KG1 (cell line): ENCODE data around the gene EEF1AKMT4.

Experiments used
- DNase-seq: peaks from one replicate; lab custom pipeline; 2025; lab: John Stamatoyannopoulos, UW

The EEF1AKMT4 gene

DNA sequence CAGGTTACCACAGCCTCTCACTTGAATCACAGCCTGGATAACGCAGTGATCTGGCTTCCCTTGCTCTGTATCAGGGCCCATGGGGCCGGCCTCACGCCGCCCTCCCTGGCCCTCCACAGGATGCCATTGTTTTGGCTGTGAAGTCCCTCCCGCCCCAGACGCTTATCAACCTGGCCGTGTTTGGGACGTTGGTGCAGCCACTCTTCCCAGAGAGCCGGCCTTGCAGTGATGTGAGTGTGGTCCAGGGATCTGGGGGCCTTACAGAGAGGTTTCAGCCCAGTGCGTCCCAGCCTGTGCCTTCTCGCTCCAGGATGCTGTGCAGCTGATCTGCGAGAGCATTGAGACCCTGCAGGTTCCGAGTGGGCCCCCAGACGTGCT, 13.4 kb upstream of the EEF1AKMT4 start:
- DNase-seq: no peak

DNA sequence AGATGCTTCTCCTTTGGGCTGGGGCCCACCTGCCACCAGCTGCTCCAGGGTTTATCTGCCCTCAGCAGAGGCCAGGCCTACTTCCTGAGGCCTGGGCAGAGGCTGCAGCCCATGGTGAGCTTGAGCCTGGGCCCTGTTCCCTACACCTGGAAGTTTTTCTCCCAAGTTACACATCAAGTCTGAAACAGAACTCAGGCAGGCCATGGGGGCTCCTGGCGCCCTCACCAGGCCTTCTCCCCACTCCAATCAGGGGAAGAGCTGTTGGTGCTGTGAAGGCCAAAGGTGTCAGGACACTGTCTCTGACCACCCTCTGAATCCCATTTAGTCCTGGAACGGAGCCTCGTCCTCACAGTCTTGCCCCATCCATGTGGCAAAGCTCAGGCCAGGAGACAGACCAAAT, 12.8 kb upstream of the EEF1AKMT4 start:
- no peak for DNase-seq

DNA sequence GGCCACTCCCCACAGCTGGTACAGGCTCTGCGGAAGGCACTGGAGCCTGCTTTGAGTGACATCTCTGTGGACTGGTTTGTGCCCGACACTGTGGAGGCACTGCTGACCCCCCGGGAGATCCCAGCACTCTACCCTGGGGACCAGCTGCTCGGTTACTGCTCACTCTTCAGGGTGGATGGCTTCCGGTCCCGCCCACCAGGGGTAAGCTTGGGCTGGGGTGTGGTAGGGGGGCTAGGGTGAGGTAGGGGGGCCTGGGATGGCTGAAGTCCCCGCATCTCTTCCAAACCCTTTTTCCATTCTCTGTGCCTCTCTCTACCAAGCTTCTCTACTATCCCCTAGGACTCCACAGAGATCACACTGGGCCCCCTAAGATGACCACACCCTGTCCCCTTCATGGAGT, 12.3 kb upstream of the EEF1AKMT4 start:
- DNase-seq: no peak

DNA sequence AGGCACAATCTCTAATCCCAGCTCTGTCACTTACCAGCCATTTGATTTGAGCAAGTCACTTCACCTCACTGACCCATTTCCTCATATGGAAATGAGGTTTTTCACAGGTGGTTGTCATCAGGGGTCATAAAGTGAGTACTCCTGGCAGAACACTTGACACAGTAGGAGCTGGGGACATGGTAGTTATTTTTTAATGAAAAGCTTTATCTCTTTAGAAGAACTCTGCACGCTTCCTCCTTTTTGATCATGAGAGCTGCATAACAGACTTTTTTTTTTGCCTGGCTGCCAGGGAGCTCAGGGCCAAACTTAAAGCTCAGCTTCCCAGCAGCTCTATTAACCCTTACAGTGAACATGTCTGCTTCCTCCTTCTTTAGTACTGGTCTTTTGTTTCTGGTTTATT, 11.7 kb upstream of the EEF1AKMT4 start:
- no peak for DNase-seq

DNA sequence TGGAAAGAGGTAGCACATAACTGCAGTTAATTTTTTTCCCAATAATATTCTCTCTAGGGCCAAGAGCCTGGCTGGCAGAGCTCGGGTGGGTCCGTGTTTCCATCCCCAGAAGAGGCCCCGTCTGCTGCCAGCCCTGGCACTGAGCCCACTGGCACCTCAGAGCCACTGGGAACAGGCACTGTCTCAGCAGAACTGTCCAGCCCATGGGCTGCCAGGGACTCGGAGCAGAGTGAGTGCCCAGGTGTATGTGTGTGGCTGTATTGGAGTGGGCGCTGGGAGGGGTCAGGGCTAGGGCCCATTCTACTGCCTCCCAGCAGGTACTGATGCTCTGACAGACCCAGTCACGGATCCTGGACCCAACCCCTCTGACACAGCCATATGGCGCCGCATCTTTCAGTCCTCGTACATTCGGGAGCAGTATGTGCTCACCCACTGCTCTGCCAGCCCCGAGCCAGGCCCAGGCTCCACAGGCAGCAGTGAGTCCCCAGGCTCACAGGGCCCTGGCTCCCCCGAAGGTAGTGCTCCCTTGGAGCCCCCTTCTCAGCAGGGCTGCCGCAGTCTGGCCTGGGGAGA, 11.1 kb upstream of the EEF1AKMT4 start:
- no peak for DNase-seq

DNA sequence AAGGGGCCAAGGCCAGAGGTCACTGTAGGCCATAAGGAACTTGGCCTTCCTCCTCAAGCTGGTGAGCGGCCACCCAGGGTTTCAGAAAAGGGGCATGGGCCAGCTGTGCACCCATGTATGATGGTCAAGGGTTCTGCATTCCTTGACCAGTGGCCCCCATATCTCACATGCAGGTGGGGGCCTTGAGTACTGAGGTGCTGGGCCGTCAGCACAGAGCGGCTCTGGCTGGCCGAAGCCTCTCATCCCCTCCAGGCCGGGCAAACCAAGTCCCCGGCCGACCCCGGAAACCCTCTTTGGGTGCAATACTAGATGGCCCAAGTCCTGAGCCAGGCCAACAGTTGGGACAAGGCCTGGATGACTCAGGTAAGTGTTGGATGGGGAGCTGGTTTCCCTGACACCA, 10.3 kb upstream of the EEF1AKMT4 start:
- DNase-seq: no peak

DNA sequence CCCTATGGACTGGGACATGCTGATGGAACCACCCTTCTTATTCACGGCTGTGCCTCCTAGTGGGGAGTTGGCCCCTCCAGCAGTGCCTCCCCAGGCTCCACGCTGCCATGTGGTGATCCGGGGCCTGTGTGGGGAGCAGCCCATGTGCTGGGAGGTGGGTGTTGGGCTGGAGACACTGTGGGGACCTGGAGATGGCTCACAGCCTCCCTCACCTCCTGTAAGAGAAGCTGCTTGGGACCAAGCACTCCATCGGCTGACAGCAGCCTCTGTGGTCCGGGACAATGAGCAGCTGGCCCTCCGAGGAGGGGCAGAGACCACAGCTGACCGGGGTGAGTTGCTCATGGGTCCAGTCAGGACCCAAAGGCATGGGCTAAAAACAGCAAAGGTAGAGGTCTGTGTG, 9.8 kb upstream of the EEF1AKMT4 start:
- no peak for DNase-seq

DNA sequence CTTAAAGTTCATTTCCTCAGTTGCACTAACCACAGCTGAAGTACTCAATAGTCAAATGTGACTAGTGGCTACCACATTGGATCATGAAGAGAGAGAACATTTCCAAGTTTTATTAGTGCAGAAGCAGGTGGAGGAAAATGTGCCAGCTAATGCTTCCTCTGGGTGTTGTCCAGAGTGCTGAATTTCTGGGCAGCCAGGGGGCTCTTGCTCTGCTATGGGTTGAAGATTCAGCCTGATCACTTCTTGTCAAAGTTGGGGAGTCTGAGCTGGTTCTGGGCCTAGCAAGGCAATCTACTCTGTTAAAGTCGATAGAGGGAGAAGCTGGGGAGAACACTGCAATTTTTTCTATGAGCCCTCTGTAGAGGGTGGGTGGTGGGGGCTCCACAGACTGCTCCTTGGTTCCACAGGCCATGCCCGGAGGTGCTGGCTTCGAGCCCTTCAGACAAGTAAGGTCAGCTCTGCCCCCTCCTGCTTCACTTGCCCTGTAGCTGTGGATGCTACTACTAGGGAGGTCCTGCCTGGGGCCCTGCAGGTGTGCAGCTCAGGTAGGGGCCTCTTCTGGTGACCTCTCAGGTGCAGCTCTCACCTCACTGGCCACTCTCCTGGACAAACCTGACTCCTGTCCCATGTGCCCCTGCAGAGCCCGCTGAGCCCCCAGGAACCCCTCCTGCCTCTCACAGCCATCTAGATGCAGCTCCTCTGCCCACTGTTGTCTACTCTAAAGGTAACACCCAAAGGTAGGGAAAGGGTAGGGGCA, 8.9 kb upstream of the EEF1AKMT4 start:
- no peak for DNase-seq

DNA sequence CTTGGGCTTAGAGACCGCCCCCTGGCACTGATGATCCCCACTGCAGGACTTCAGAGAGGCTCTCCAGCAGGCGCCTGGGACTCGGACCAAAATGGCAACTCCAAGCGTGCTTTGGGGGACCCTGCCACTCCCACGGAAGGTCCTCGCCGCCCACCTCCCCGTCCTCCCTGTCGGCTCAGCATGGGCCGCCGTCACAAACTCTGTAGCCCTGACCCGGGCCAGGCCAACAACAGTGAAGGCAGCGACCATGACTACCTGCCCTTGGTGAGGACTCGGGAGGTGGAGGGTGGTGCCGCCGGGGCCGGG, 8.4 kb upstream of the EEF1AKMT4 start:
- DNase-seq: no peak

DNA sequence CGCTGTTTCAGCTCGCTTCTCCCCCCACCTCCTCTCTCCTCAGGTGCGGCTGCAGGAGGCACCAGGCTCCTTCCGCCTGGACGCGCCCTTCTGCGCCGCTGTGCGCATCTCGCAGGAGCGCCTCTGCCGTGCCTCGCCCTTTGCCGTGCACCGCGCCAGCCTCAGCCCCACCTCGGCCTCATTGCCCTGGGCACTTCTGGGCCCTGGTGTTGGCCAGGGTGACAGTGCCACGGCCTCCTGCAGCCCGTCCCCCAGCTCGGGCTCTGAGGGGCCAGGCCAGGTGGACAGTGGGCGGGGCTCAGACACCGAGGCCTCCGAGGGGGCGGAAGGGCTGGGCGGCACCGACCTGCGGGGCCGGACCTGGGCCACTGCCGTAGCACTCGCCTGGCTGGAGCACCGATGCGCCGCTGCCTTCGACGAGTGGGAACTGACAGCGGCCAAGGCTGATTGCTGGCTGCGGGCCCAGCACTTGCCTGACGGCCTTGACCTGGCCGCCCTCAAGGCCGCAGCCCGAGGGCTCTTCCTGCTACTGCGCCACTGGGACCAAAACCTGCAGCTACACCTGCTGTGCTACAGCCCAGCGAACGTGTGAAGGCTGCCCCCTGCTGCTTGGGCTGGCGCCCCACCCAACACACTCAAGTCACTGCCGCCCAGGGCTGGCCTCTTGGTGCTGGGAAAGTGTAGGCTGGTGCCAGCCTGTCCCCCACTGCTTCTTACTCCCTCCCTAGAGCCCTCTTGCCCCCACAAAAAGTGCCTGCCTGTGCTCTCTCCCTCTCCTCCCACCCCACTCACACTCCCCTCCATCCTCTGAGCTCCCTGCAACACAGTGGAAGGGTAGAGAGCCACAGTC, 7.8 kb upstream of the EEF1AKMT4 start:
- DNase-seq: no peak

DNA sequence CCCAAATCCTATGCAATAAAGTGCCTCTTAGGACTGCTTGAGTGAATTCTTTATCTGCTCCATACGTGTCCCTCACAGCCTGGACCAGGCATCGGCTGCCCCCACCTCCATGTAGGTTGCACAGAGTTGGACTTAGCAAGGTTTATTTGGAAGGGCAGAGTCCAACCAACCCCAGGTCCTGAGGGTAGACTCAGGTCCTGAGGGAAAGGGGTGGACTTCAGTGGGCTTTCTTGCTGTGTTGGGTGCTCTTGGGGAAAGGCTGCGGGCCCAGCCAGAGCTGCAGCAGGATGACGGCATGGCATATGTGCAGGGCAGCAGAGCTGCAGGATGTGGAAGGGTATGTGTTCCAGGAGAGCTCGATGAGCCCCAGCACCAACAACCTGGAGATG, 7.2 kb upstream of the EEF1AKMT4 start:
- no peak for DNase-seq

DNA sequence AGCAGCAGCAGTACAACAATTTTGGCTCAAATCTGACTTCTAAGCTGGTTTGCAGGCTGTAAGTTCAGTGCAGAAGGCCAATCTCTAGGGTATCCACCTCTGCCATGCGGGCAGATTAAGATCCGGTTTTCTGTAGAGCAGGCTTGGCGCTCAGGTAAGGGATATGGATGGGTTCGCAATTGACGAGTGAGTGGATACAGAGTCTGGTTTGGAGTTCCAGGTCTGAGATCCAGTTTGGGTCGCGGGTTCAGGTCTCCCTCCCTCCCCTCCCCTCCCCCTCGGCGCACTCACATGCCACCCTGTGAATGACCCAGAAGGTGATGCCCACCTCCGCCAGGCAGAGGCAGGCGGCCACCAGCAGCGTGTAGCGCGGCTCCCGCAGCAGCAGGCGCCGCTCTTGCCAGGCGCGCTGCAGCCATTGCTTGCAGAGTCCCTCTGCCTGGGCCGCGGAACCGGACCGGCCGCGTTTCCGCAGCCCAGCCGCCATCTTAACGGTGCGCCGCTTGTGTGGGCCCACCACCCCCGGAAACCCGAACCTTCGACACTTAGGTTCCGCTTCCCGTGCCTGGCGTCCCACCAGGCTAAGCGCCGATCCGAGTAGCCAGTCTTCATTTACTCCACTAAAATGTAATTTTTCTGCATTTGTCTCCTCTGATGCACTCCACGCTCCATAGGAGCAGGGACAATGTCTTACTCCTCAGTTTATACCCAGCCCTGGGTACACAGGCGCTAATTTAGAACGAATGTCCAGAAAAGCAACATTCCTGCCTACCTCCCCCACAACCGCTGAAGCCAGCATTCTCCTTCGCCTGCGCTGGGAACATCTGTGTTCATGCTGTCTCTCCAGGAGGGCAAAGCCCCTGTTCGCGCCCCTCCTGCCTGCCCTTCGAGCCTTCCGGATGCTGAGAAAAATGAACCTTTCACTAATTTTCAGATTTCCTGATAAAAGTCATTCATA, 739 bp upstream of the EEF1AKMT4 start, which contains the start of gene ALG3:
Gene ALG3 (minus strand): TSS at position 509 of the 958 bp plus-strand sequence. CDS start 22 bp downstream, at position 487.
- DNase-seq: peak; percentile 80

DNA sequence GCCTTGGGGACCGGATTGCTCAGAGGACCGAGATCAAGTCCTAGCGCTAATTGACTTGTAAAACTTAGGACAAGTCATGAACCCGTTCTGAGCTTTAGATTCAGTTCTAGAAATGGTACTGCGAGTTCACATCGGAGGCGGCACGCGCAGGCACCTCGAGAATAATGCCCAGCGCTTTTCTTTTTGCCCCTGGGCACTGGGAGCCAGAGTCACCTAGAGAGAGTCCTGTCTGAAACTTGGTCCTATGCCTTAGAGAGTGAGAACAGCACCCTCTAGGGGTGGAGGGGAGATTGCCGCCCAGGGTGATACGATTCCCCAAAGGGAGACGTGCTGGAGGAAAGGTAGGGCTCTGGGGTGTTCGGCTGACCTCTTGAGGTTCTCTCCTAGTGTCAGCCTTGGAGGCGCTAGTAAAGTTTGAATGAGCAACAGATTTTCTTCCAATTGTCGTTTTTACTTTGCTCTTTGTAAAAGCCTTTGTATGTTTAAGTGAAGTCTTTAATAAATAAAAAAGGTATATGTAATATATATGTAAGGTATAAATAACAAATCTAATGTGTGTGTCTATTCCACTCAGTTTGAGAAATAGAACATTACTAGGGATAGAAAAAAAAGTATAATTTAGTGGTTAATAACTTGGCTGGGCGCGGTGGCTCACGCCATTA, 826 bp downstream of the EEF1AKMT4 start:
- DNase-seq: peak; percentile 96

DNA sequence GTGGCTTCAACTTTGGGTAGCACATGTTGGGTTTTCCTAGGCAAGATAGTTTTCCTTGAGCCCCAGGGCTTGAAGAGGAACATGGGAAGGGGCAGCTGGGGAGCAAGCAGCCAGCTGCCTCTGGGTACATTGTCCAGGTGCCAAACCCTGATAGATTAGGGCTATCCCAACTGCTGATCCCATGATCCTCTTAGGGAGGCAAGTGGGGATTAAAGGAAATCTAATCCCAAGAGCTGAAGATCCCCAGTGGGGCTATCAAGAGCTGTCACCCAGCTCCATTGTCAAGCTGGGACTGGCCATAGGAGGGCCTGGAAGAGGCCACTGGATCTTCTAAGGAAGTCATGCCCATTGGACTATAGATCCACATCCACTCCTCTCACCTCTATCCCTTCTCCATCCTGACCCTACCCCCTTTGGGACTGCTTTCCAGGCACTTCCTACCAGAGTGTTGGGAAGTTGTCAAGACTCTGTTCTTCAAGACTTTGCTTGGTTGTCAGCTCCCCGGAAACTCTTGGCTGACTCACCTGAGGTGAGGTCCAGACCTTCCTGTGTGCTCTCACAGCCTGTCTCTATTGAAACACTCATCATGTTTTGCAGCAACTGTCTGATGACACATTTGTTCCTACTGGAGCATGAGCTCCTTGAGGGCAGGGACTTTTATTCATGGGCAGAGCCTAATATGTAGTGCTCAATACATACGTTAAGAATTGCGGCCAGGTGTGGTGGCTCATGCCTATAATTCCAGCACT, 6.0 kb downstream of the EEF1AKMT4 start:
- DNase-seq: no peak

DNA sequence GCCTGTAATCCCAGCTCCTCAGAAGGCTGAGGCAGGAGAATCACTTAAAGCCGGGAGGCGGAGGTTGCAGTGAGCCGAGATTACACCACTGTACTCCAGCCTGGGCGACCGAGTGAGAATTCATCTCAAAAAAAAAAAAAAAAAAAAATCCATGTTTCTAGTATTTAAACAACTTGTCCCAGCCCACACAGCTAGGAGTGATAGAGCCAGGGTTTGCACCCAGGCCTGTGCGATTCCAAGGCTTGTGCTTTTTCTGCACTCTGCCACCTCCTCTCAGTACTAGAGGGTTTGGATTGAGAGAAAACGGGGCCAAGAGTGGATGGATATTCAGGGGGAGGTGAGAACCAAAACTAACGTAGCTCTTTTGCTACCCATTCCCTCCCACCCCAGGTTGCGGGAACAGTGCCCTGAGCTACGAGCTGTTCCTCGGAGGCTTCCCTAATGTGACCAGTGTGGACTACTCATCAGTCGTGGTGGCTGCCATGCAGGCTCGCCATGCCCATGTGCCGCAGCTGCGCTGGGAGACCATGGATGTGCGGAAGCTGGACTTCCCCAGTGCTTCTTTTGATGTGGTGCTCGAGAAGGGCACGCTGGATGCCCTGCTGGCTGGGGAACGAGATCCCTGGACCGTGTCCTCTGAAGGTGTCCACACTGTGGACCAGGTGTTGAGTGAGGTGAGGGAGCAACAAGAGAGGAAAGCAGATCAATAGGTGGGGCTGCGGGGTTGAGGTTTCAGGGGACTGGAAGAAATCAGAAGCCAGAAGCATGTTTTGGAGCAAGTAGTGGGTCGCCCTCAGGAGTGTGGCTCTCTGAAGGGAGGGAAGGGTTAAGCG, 7.8 kb downstream of the EEF1AKMT4 start:
- DNase-seq: no peak

DNA sequence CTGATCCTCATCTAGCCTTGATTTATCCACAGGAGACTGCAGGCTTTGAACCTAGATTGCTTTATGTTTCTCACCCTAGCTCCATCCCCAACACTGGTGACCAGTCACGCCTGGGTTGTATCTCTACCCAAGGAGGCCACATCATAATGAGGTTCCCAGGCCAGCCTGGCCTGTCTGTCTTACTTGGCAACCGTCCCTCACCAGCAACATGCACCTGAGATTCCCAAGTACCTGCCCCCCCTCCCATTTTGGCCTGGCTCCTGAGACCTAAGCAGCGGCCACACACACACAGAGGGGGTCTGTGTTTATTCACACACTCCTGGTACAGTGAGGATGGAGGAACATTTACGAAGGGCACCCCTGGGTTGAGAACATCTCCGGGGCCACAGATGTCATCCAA, 9.5 kb downstream of the EEF1AKMT4 start:
- DNase-seq: no peak

DNA sequence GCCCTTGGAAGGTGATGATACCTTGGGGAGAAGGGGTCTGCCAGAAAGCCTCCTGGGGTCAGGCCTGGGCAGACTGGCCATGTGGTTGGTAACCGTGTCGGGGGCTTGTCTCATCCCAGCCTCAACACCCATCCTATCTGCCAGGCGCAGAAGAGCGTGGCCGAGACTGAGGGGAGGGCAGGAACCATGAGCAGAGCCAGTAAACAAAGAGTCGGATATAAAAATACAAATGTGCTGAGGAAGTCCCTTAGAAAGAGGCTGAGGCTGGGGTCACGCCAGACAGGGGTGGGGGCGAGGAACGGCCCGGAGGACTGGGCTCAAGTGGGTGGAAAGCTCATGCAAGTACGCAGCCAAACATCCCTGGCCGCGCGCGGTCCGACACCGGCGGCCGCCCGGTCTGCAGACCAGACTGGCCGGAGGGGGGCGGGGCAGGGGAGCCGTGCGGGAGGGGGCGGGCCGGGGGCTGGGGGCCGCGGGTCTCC, 10.0 kb downstream of the EEF1AKMT4 start:
- no peak for DNase-seq

DNA sequence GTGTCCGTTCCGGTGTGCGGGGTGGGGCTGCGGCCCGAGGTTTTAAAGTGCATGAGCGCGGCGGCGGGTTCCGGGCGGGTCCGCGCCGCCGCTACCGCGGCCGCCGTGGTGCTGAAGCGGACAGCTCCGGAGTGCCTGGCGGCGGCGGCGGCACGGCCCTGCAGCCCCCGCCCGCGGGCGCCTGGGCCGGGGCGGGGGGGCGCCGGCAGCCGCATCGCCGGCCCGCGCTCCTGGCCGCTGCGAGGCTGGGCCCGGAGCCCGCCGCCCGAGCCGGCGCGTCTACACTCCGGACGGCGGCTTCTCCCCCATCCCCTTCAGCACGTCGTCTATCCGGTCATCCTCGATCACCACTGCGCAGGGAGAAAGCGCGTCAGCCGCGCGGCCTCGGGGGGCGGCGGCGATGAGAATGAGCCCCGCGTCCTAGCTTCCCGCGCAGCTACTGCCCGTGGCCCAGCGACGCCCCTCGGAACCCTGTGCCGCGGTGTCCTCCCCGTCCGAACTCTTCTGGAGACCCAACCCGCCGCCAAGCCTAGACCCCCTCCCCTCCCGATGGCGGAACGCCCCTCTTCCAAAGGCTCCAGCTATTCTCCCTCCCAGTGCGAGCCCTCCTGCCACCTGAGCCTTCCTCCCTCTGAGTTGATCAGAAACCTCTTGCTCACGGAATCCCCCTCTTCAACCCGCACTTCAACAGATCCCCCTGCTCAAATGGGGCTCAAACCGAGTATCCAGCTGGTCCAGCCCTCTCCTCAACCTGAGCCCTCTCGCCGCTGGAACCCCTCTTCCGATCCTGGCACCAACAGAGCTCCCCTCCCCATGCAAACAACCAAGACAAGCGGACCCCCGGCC, 10.6 kb downstream of the EEF1AKMT4 start:
- DNase-seq: no peak
